Tibial nerve (tissue), 4 donors: ENCODE measurements around the gene INPP4B. TPM values are rescaled to one million over a fixed set of nuclear protein-coding genes. Genes with fewer than 3 reads are reported as not detected.

ENCODE experiments used
- DNase-seq, 2 donors: peaks; one replicate each; pipeline ENCODE4 v3.0.0-alpha.2; 2019; ENCODE audit warnings: low spot score in 2 of 2
- H3K27ac ChIP-seq, 4 donors: fragments of 200-600 bp; sonication (generic) in 3 of 4; one replicate each; pipeline ENCODE4 v1.5.1; 2017 to 2019; ENCODE audit warnings: mild to moderate bottlenecking in 1 of 4
- H3K27me3 ChIP-seq, 2 donors: fragments of 200-600 bp; sonication (generic) in 1 of 2; one replicate each; pipeline versions ENCODE4 v1.5.1 to v1.6.0; 2017 to 2019
- H3K36me3 ChIP-seq, 3 donors: fragments of 200-600 bp; sonication (generic); one replicate each; pipeline ENCODE4 v1.5.1; 2018 to 2019
- H3K4me1 ChIP-seq, 4 donors: fragments of 200-600 bp; sonication (generic) in 3 of 4; one replicate each; pipeline ENCODE4 v1.5.1; 2017 to 2019
- H3K4me3 ChIP-seq, 4 donors: fragments of 200-600 bp; sonication (generic) in 3 of 4; one replicate each; pipeline ENCODE4 v1.5.1; 2017 to 2019; ENCODE audit warnings: mild to moderate bottlenecking in 1 of 4, moderate library complexity in 1 of 4
- H3K9me3 ChIP-seq, 4 donors: fragments of 200-600 bp; sonication (generic) in 3 of 4; one replicate each; pipeline ENCODE4 v1.5.1; 2017 to 2019
- EP300 ChIP-seq, 2 donors: sonication (generic); formaldehyde crosslinking; IDR thresholded peaks; one replicate each; pipeline ENCODE4 v1.6.1; 2017; ENCODE audit warnings: antibody characterized with exemption in 2 of 2, mild to moderate bottlenecking in 1 of 2
- POLR2A ChIP-seq, 2 donors: fragments of 450-650 bp; IDR thresholded peaks; one replicate each; pipeline ENCODE4 v1.6.1; 2017; ENCODE audit warnings: antibody characterized with exemption in 2 of 2, mild to moderate bottlenecking in 2 of 2, moderate library complexity in 2 of 2
- WGBS, 2 donors: methylation state at CpG; one replicate each; pipeline ENCODE4 v1.1.5; 2018; 5-methylcytosine and 5-hydroxymethylcytosine counted together
- total RNA-seq, 4 donors: library from RNA; depleted of rRNA; stranded (reverse); fragments of >200 nt; gene quantifications; one replicate each; pipeline ENCODE4 v1.1.0, GENCODE V29; 2016
- TF ChIP-seq, protein P1 (sequence below), 5 experiments: fragments of 200-600 bp in 3 of 5; fragments of 450-650 bp in 2 of 5; sonication (generic) in 3 of 5; IDR thresholded peaks; one replicate each; pipeline ENCODE4 v1.5.1; 2016 to 2019; ENCODE audit warnings: antibody characterized with exemption in 5 of 5, mild to moderate bottlenecking in 3 of 5, moderate library complexity in 2 of 5

The INPP4B gene
- total RNA-seq, 4 donors from 2014 or later = 16.3 to 32.4 (median 24.8) TPM

GRCh38 chr4:142297313-142297712 lies 548.8 kb downstream of the INPP4B start:
- Histone ChIP-seq H3K9me3 (no peaks in the 10 kb centered on the region), H3K36me3 (no peaks in the 10 kb centered on the region), H3K4me1 (no peaks in the 10 kb centered on the region), H3K27me3 (no peaks in the 10 kb centered on the region), H3K4me3 (no peak overlapping the region), H3K27ac (no peak overlapping the region)
- no peak for DNase-seq
- no peak for TF ChIP-seq POLR2A (IDR thresholded peaks at IDR 0.05)
- TF ChIP-seq EP300 (IDR thresholded peaks at IDR 0.05) = no peak
- TF ChIP-seq, protein P1, sequence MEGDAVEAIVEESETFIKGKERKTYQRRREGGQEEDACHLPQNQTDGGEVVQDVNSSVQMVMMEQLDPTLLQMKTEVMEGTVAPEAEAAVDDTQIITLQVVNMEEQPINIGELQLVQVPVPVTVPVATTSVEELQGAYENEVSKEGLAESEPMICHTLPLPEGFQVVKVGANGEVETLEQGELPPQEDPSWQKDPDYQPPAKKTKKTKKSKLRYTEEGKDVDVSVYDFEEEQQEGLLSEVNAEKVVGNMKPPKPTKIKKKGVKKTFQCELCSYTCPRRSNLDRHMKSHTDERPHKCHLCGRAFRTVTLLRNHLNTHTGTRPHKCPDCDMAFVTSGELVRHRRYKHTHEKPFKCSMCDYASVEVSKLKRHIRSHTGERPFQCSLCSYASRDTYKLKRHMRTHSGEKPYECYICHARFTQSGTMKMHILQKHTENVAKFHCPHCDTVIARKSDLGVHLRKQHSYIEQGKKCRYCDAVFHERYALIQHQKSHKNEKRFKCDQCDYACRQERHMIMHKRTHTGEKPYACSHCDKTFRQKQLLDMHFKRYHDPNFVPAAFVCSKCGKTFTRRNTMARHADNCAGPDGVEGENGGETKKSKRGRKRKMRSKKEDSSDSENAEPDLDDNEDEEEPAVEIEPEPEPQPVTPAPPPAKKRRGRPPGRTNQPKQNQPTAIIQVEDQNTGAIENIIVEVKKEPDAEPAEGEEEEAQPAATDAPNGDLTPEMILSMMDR (IDR thresholded peaks at IDR 0.05) = no peak
- WGBS, 2 donors = 89 to 91% methylated on average over 4 of the region's 4 CpGs

- Histone ChIP-seq H3K27me3 (no peaks in the 10 kb centered on the region), H3K4me3 (no peak overlapping the region), H3K36me3 (no peaks in the 10 kb centered on the region), H3K27ac (no peak overlapping the region), H3K4me1 (no peaks in the 10 kb centered on the region), H3K9me3 (no peaks in the 10 kb centered on the region)
- WGBS, 2 donors = 55 to 56% methylated on average over 4 of the region's 4 CpGs
- no peak for DNase-seq
- TF ChIP-seq EP300 (IDR thresholded peaks at IDR 0.05) = no peak
- TF ChIP-seq POLR2A (IDR thresholded peaks at IDR 0.05) = no peak
- TF ChIP-seq, protein P1 (IDR thresholded peaks at IDR 0.05) = no peak
These were observed 552.6 kb downstream of the INPP4B start for GRCh38 chr4:142293536-142293935.

DNA sequence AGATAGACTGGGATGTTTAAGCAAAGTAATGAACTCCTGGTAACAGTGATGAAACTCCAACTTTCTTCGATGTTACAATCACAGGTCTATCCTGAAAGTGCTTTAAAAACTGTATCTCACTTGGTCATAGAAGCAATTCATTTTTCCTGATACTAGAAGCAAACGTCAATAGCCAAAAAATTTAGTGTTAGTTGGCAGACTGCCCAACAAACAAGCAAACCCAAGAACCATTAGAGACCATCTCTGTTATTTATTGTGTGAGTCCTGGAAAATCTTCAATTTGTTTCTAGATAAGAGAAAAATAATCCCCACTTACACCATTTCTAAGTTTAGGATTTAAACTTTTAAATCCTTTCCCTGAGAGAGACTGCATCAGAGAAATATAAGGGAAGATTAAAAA lies 553.9 kb downstream of the INPP4B start:
- 18 to 29% methylated on average over 2 of the region's 2 CpGs for WGBS, 2 donors

GRCh38 chr4:142291299-142292050 lies 554.6 kb downstream of the INPP4B start:
- no peak overlapping the region for H3K4me3 ChIP-seq
- no peaks in the 10 kb centered on the region for H3K27me3 ChIP-seq
- WGBS, 2 donors = 75 to 90% methylated on average over 5 of the region's 5 CpGs
- H3K27ac ChIP-seq = no peak overlapping the region
- H3K4me1 ChIP-seq = no peaks in the 10 kb centered on the region
- no peaks in the 10 kb centered on the region for H3K36me3 ChIP-seq
- DNase-seq = no peak
- no peak for TF ChIP-seq POLR2A (IDR thresholded peaks at IDR 0.05)
- TF ChIP-seq, protein P1 (IDR thresholded peaks at IDR 0.05) = no peak
- TF ChIP-seq EP300 (IDR thresholded peaks at IDR 0.05) = no peak
- H3K9me3 ChIP-seq = no peaks in the 10 kb centered on the region

More for the DNA sequence above, 553.9 kb downstream of the INPP4B start:
- Histone ChIP-seq H3K4me3 (no peak overlapping the region), H3K27me3 (no peaks in the 10 kb centered on the region), H3K36me3 (no peaks in the 10 kb centered on the region), H3K4me1 (no peaks in the 10 kb centered on the region), H3K27ac (no peak overlapping the region), H3K9me3 (no peaks in the 10 kb centered on the region)
- DNase-seq = no peak
- TF ChIP-seq POLR2A (IDR thresholded peaks at IDR 0.05) = no peak
- TF ChIP-seq EP300 (IDR thresholded peaks at IDR 0.05) = no peak
- TF ChIP-seq, protein P1 (IDR thresholded peaks at IDR 0.05) = no peak

GRCh38 chr4:142287371-142287770 lies 558.7 kb downstream of the INPP4B start:
- no peaks in the 10 kb centered on the region for H3K36me3 ChIP-seq
- TF ChIP-seq EP300 (IDR thresholded peaks at IDR 0.05) = no peak
- no peaks in the 10 kb centered on the region for H3K4me1 ChIP-seq
- no peak for DNase-seq
- H3K27me3 ChIP-seq = no peaks in the 10 kb centered on the region
- H3K4me3 ChIP-seq = no peak overlapping the region
- 90 to 92% methylated on average over 8 of the region's 8 CpGs for WGBS, 2 donors
- H3K9me3 ChIP-seq = no peaks in the 10 kb centered on the region
- no peak overlapping the region for H3K27ac ChIP-seq
